Ishikawa (cell line): ENCODE results near the gene CX3CL1.

Source experiments
- CEBPB ChIP-seq: IDR thresholded peaks from 2 replicates; pipeline ENCODE4 v1.6.1; 2012
- EGR1 ChIP-seq: IDR thresholded peaks from 2 replicates; pipeline ENCODE4 v1.6.1; 2012
- EP300 ChIP-seq: IDR thresholded peaks from 2 replicates; pipeline ENCODE4 v1.6.1; 2012; ENCODE audit warnings: borderline replicate concordance
- FOXM1 ChIP-seq: IDR thresholded peaks from 2 replicates; pipeline ENCODE4 v1.6.1; 2012; ENCODE audit warnings: low read depth, borderline replicate concordance
- NFIC ChIP-seq: IDR thresholded peaks from 2 replicates; pipeline ENCODE4 v1.6.1; 2012
- RAD21 ChIP-seq: IDR thresholded peaks from 2 replicates; pipeline ENCODE4 v1.6.1; 2012; ENCODE audit warnings: low read depth
- TAF1 ChIP-seq: IDR thresholded peaks from 2 replicates; pipeline ENCODE4 v1.6.1; 2012; ENCODE audit warnings: low read depth, mild to moderate bottlenecking
- TEAD4 ChIP-seq: IDR thresholded peaks from 2 replicates; pipeline ENCODE4 v1.6.1; 2012
- ZBTB7A ChIP-seq: IDR thresholded peaks from 2 replicates; pipeline ENCODE4 v1.6.1; 2012; ENCODE audit warnings: low read depth
- TF ChIP-seq, protein P1 (sequence below): IDR thresholded peaks from 2 replicates; pipeline ENCODE4 v1.6.1; 2012; ENCODE audit warnings: low read depth, mild to moderate bottlenecking

DNA sequence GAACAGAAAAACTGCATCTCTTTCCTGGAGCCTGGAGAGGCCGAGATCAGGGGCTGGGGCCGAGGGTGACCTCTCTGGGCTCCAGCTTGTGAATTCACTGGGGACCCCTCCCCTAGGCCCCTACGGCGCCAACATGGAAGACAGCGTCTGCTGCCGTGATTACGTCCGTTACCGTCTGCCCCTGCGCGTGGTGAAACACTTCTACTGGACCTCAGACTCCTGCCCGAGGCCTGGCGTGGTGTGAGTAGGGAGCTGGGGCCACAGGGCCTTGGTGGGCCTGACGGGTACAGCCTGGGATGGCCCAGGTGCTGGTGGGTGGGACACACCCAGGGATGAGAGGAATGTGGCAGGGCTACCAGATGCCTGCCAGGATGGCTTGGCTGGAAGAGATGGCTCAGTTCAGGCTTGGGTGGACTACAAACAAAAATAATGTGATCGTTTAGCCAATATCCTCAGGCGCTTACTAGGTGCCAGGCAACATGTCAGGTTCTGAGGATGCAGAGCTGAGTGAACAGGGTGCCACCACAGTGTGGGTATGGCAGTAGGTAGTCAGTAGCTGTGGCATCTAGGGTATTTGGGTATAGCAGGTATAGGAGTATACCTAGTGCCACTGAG is 11.9 kb upstream of the CX3CL1 start:
- no peak for TF ChIP-seq NFIC
- no peak for TF ChIP-seq EGR1
- TF ChIP-seq, protein P1, sequence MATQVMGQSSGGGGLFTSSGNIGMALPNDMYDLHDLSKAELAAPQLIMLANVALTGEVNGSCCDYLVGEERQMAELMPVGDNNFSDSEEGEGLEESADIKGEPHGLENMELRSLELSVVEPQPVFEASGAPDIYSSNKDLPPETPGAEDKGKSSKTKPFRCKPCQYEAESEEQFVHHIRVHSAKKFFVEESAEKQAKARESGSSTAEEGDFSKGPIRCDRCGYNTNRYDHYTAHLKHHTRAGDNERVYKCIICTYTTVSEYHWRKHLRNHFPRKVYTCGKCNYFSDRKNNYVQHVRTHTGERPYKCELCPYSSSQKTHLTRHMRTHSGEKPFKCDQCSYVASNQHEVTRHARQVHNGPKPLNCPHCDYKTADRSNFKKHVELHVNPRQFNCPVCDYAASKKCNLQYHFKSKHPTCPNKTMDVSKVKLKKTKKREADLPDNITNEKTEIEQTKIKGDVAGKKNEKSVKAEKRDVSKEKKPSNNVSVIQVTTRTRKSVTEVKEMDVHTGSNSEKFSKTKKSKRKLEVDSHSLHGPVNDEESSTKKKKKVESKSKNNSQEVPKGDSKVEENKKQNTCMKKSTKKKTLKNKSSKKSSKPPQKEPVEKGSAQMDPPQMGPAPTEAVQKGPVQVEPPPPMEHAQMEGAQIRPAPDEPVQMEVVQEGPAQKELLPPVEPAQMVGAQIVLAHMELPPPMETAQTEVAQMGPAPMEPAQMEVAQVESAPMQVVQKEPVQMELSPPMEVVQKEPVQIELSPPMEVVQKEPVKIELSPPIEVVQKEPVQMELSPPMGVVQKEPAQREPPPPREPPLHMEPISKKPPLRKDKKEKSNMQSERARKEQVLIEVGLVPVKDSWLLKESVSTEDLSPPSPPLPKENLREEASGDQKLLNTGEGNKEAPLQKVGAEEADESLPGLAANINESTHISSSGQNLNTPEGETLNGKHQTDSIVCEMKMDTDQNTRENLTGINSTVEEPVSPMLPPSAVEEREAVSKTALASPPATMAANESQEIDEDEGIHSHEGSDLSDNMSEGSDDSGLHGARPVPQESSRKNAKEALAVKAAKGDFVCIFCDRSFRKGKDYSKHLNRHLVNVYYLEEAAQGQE = no peak
- no peak for TF ChIP-seq ZBTB7A
- TF ChIP-seq EP300 = no peak
- TF ChIP-seq TAF1 = no peak
- no peak for TF ChIP-seq CEBPB
- TF ChIP-seq TEAD4 = no peak
- TF ChIP-seq RAD21 = no peak
- TF ChIP-seq FOXM1 = no peak
